Measurements from ENCODE around the gene PXMP4.

The PXMP4 gene

DNA sequence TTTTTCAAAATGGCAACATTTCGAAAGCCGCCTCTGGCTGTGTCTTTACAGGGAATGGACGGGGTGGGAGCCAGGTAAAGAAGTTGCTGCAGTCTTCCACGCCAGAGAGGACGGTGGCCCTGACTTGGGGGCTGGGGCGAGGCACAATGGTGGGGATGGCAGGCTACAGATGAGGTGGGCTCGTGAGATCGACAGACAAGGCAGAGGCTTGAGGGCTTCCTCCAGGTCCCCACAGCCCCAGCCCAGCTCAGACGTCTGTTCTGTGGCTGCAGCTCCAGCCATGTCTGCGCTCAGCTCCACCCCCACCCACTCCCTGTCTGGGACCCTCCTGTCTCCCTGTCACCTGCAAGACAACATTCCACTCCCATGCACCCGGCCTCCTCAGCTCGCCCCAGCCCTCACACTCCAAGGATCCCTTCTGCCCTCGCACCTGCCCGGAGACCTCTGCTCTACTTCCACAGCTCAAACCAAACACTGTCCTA lies 65.4 kb downstream of the PXMP4 start:
- no peak for DNase-seq (ENCODE audit: low read depth)

GRCh38 chr20:33653900-33654596 lies 66.1 kb downstream of the PXMP4 start:
- DNase-seq (ENCODE audit: low read depth), result no peak

GRCh38 chr20:33653218-33653899 lies 66.8 kb downstream of the PXMP4 start:
- no peak for DNase-seq (ENCODE audit: low read depth)

All from stimulated activated CD8-positive, alpha-beta memory T cell treated with anti-CD3 and anti-CD28 coated beads, Interleukin-7, amount 100 ng/mL, for 24 hours (primary cell).